Measurements from ENCODE around the gene ARFRP1.

ARFRP1 gene

DNA sequence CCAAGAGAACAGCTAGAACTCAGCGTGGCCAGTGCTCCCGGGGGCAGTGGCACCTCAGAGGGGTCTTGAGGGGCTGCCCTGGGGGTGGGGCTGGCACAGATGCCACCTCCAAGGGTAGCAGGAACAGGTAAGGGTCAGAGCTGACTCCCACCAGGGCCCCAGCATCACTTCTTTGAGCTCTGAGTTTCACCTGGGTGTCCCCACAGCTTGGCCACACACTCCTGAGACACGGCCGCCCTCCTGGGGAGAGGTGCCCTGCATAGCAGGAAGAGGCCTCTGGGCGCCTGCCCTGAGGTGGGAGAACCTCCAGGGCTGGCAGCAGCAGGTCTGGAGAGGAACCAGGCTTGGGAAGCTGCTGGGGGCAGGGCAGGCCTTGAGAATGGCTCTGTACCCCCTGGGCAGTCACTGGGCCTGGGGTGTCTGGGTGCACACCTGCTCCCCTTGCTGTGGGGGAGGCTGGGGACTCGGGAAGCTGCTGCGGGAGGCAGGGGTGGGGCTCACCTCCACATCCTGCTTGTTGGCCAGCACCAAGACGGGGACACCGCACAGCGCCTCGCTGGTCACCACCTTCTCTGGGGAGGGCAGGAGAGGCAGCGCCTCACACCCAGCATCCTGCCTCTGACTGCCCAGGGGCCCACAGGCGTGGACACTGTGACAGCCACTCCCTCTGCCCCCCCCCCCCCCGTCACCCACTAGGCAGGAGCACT, 6.3 kb downstream of the ARFRP1 start:
- DNase-seq: no peak

DNA sequence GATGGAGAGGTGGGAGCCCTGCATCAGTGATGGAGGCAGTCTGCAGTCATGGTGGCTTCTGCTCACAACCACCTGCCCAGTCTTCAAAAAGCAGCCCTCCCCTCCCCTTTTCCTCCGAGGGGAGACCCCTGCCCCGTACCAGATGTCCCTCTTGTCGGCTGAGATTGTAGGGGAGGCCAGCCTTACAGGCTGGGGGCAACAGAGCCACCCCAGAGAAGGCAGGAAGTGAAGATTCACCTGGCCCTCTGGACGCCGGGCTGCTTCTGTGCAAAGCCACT, 6.8 kb downstream of the ARFRP1 start:
- DNase-seq: no peak

DNA sequence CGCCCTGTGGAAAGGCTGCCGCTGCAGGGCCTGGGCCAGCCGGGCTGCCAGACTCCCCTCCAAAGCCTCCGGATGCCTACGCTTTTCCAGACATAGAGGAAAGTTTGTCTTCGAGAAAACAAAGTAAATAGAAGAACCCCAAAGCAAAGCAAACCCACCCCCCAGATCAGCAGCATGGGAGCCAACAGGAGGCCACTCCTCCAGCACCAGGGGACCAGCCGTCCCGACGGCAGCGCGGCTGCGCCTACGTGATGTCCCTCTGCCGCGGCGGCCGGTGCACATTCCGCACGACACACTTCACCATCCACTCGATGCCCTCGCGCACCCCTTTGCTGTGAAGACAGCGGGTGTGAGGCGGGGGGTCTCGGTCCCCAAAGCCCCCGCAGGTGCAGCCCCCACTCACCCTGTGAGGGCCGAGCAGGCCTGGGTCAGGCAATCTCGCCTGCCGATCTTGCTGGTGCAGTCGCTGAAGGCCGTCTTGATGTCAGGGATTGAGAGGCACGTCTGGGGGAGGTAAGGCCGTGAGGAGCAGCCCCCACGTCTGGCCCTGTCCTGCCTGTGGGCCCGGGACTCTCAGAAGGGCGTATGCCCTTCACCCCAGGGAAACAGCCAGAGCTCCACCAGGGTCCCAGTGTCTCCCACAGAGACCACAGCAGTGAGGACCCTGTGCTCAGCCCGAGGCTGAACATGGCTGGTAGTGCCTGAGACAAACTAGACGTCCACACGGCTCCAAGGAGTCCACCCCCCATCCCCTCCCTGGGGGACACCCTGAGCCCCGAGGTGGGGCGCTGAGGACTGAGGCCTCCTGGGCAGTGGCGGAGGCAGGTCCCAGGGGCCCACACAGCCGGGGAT, 7.4 kb downstream of the ARFRP1 start:
- DNase-seq: no peak

DNA sequence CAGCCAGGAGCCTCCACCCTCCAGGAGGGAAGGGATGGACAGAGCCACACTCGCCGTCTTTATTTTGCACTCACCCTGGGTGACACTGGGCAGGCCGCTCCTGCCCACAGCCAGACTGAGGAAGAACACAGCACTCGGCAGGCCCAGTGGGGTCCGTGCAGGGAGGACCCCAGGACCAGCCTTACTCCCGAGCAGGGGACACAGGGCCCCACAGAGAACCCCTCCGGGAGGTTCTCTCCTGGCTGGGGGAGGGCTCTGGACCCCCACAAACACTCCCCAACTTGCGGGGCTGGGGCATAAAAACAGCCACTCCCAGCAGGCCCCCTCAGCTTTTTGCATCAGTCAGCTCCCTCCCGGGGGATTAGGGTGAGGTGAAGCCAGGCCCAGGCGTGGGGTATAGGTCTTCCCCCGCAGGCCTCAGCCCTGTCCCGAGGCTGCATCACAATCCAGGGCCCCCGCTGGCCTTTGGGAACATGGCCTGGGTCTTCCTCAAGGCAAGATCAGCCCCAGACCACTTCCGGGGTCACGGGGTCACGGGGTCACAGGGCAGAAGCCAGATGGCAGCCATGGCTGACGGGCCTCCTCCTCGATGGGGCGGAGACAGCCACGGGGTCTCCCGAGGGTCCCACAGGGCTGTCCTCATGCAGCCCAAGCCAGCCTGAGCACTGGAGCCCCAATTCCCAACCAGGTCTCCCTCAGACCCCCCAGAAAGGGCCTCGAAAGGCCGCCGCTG, 8.1 kb downstream of the ARFRP1 start:
- no peak for DNase-seq

DNA sequence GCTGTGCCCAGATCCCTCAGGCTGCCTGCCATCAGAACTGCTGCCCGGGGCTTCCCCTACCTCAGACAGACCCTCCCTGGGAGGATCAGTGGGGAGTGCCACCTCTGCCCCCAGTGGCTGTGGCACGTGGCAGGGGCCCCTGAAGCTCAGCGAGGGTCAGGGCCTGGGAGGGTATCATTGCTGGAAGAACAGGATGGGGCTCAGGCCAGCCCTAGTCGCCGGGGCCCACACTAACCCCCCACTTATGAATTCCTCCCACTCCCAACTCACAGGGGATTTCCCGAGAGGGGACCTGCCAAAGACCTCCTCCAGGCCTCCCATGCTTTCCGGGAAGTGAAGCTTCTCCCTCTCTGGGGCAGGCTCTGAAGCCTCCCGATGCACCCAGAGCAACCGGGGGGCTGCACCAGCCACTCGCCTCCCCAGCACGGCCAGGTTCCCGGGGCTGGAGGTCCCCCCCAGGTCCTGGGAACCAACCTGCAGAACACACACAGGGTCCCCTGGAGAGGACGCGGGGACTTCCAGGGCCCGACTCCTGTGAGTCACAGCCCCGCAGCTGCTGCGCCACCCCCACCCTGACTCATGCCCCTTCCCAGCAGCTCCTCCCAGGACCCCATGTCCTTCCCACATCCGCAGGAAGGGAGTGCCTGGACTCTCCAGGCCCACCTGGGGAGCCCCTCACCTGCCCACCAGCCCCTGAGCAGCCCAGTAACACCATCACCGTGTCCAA, 8.9 kb downstream of the ARFRP1 start:
- no peak for DNase-seq

DNA sequence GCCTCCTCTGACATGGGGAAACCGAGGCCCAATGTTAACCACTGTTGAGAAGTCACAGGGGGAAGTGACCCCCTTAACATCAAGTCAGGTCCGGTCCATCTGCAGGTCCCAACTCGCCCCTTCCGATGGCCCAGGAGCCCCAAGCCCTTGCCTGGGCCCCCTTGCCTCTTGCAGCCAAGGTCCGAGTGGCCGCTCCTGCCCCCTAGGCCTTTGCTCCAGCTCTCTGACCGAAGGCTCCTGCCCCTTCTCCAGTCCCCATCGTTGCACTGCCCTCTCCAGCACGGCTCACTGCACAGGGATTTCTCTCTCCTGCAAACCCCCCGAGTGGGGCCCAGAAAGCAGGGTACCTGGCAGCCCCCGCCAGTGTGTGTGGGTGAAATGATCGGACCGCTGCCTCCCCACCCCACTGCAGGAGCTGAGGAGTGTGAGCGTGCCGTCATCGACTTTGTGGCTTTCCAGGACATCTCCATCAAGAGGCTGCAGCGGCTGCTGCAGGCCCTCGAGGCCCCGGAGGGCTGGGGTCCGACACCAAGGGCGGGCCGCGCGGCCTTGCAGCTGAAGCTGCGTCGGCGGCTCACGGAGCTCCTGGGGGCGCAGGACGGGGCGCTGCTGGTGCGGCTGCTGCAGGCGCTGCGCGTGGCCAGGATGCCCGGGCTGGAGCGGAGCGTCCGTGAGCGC, 9.8 kb downstream of the ARFRP1 start:
- DNase-seq: no peak

DNA sequence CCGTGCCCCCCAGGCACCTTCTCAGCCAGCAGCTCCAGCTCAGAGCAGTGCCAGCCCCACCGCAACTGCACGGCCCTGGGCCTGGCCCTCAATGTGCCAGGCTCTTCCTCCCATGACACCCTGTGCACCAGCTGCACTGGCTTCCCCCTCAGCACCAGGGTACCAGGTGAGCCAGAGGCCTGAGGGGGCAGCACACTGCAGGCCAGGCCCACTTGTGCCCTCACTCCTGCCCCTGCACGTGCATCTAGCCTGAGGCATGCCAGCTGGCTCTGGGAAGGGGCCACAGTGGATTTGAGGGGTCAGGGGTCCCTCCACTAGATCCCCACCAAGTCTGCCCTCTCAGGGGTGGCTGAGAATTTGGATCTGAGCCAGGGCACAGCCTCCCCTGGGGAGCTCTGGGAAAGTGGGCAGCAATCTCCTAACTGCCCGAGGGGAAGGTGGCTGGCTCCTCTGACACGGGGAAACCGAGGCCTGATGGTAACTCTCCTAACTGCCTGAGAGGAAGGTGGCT, 10.4 kb downstream of the ARFRP1 start:
- DNase-seq: no peak

DNA sequence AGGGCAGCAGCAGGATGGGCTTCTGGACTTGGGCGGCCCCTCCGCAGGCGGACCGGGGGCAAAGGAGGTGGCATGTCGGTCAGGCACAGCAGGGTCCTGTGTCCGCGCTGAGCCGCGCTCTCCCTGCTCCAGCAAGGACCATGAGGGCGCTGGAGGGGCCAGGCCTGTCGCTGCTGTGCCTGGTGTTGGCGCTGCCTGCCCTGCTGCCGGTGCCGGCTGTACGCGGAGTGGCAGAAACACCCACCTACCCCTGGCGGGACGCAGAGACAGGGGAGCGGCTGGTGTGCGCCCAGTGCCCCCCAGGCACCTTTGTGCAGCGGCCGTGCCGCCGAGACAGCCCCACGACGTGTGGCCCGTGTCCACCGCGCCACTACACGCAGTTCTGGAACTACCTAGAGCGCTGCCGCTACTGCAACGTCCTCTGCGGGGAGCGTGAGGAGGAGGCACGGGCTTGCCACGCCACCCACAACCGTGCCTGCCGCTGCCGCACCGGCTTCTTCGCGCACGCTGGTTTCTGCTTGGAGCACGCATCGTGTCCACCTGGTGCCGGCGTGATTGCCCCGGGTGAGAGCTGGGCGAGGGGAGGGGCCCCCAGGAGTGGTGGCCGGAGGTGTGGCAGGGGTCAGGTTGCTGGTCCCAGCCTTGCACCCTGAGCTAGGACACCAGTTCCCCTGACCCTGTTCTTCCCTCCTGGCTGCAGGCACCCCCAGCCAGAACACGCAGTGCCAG, 11.0 kb downstream of the ARFRP1 start, which contains the start of gene TNFRSF6B:
TNFRSF6B (plus strand) TSS at position 25 of the 729 bp plus-strand sequence; CDS start at position 141, 116 bp downstream.
- peak; percentile 29 for DNase-seq

DNA sequence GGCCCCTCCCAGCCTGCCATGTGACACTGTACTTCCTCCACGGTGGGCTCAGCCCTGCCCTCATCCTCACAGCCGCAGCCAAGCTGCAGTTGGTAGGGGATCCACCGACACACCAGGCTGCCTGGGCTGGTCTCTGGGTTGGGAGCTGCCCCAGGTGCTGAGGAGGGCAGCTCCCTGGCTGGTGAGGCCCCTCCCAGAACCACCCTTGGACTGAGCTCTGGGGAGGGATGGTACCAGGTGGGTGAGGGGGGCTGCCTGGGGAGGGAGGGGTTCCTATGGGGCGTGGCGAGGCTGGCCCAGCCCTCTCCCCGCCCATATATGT, 11.5 kb downstream of the ARFRP1 start:
- peak; percentile 60 for DNase-seq

DNA sequence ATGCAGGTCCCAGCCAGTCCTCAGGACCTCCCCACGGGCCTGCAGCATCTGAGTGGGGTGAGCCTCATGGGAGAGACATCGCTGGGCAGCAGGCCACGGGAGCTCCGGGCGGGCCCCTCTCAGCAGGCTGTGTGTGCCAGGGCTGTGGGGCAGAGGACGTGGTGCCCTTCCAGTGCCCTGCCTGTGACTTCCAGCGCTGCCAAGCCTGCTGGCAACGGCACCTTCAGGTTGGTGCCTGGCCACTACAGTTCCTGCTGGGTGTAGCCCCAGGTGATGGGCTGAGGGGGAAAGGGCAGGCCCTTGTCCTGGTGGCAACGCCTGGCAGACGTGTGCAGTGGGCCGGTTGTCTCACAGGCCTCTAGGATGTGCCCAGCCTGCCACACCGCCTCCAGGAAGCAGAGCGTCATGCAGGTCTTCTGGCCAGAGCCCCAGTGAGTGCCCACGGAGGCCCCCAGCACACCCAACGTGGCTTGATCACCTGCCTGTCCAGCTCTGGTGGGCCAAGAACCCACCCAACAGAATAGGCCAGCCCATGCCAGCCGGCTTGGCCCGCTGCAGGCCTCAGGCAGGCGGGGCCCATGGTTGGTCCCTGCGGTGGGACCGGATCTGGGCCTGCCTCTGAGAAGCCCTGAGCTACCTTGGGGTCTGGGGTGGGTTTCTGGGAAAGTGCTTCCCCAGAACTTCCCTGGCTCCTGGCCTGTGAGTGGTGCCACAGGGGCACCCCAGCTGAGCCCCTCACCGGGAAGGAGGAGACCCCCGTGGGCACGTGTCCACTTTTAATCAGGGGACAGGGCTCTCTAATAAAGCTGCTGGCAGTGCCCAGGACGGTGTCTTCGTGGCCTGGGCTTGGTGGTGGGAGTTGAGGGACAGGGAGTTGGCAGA, 12.1 kb downstream of the ARFRP1 start:
- DNase-seq: no peak

DNA sequence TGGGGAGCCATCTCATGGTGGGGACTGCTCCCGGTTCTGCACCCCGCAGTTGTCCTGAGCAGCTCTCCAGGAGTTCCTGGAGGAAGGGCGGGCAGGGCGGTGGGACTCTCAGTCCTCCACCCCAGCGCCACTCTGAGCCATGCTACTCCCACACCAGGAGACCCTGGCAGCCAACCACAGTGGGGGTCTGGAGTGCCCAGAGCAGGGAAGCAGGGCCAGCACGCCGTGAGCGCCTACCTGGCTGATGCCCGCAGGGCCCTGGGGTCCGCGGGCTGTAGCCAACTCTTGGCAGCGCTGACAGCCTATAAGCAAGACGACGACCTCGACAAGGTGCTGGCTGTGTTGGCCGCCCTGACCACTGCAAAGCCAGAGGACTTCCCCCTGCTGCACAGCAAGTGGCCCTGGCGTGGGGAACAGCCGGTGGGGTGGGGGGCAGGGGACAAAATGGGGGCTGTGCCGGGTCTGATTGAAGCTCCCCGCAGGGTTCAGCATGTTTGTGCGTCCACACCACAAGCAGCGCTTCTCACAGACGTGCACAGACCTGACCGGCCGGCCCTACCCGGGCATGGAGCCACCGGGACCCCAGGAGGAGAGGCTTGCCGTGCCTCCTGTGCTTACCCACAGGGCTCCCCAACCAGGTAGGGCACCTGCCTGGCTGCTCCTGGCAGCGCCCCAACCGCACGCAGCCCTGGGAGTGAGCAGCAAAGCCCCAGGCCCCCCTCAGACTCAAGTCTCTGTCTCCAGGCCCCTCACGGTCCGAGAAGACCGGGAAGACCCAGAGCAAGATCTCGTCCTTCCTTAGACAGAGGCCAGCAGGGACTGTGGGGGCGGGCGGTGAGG, 13.0 kb downstream of the ARFRP1 start:
- DNase-seq: no peak

DNA sequence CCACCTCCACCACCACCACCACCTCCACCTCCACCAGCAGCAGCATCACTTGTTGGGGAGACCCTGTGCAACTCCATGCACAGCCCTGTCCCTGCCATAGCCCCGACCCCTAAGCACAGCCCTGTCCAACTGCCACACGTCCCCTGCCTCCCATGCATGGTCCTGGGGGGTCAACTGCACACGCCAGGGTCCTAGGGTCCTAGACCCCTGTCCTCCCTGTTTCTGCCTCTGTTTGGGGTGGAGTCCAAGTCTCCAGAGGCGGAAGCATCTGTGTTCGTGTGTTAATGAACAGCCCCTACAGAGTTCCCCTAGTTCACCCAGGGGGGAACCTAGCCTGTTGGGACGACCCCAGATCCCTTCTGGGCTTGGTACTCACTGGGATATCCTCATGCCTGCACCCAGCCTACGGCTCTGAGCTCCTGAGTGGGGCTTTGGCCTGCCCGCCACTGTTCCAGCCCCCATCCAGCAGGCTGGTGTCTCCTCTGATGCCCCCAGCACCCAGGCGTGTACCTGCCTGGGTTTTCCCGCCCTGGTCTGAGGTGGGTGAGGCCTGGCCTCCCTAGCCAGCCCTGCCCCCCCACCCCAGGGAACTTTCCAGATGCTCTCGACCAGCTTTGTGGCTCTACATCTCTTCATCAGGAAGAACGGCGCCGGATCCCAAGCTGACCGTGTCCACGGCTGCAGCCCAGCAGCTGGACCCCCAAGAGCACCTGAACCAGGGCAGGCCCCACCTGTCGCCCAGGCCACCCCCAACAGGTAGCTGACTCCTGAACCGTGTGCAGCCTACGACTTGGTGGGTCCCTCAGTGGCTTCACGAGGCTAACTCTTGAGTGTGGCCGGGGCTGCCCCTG, 13.8 kb downstream of the ARFRP1 start:
- no peak for DNase-seq

DNA sequence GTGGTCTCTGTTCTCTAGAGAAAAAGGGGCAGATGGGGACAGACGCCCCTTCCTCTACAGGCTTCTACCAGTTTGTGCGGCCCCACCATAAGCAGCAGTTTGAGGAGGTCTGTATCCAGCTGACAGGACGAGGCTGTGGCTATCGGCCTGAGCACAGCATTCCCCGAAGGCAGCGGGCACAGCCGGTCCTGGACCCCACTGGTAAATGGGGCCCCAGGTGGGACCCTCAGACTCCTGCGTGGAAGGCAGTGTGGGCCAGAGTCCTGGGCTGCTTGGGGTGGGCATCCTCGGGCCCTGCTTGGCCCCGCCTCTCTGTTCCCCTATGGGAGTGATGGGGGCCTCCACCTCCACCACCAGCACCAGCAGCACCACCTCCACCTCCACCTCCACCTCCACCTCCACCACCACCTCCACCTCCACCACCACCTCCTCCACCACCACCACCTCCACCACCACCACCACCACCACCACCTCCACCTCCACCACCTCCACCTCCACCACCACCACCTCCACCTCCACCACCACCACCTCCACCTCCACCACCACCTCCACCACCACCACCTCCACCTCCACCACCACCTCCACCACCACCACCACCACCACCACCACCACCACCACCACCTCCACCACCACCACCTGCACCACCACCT, 14.6 kb downstream of the ARFRP1 start:
- no peak for DNase-seq

DNA sequence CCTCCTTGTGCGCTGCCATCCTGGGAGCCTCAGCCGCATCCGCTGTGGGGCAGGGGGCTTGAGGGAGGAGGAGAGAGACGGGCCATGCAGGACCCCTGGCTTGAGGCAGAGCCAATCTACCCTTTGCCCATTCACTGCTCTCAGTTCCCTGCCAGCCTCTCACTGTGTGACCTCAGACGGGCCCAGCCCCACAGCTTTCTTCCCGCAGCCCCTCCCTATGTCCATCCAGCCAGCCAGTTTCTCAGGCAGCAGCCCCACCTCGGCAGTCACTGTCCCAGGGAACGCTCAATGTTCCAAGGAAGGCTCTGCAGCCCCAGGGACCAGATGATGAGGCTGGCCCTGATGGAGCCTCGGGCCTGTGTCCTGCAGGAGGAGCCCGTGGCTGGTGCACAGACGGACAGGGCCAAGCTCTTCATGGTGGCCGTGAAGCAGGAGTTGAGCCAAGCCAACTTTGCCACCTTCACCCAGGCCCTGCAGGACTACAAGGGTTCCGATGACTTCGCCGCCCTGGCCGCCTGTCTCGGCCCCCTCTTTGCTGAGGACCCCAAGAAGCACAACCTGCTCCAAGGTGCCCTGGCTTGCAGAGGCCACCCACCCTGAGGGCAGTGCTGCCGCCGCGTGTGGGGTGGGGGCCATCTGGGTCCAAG, 15.2 kb downstream of the ARFRP1 start:
- DNase-seq: no peak

DNA sequence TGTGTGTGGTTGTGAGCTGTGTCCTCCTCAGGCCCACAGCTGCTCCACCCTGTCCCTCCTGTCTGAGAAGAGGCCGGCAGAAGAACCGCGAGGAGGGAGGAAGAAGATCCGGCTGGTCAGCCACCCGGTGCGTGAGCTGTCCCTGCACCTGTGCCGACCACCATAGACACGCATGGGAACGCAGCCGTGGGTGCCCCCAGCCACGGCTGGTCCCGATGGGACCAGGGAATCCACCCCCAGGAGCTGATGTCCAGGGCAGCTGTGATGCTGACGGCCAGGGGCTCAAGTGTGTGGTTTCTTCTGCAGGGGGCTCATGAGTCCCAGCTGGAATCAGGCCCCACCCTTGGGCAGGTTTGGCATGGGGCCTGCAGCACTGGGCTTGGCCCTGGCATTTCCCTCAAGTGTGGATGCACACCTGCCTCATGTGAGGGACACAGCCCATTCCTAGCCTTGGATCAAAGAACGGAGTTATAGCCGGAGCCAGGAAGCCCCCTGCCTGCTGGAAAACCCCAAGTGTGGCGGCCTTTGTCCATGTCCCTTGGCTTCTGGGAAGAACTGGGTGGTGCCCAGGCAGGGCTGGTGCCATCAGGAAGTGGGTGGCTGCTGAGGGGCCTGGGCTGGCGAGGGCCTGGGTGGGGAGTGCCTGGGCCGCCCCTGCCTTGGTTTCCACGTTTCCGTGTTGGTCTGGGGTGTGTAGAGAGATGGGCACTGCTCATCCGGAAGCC, 15.9 kb downstream of the ARFRP1 start:
- DNase-seq: no peak

DNA sequence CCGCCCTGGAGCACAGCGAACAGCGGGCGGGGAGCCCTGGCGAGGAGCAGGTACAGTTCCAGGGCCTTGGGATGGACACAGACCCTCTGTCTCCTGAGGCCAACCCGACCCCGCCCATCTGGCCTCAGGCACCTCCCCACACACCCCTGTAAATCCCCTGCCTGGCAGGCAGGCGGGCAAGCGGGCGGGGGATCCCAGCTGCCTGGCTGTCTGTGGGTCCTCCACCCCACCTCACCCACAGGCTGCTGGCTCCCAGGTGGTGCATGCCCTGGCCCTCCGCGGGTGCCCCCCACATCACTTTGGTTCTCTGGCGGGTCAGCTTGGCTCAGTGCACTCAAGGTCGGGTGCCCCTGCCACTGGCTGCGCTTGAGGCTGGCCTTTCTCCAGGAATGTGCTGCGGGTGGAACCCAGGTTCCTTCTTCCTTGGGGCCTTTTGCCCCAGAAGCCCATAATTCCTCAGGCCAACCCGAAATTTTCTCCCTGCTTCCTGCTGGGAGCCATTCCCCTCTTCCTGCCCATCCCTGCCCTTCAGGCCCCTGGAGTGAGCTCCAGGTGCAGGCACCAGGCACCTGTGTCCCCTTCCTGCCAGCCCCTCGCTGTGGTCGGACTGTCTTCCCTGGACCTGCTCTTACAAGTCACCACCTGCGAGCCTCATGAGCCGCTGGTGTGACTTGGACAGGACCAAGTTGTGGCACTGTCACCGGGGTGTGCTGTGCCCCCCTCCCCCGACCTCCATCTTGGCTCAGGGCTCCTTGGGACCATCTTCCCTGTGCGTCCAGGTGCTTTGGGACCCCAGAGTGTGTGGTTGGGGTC, 16.7 kb downstream of the ARFRP1 start:
- no peak for DNase-seq

Measured in hematopoietic multipotent progenitor cell treated with erythropoietin and hydrocortisone succinate and interleukin-3 and kit ligand, for 6 days (in vitro differentiated cells).